Stimulated activated CD8-positive, alpha-beta memory T cell treated with anti-CD3 and anti-CD28 coated beads, Interleukin-12 subunit alpha, Interleukin-12 subunit beta, amount 100 ng/mL, for 24 hours (primary cell): ENCODE data around the gene CDH11.

ENCODE experiments used
- DNase-seq: peaks from one replicate; pipeline ENCODE4 v3.0.0-alpha.2; 2020; ENCODE audit errors: extremely low read depth

The CDH11 gene

DNA sequence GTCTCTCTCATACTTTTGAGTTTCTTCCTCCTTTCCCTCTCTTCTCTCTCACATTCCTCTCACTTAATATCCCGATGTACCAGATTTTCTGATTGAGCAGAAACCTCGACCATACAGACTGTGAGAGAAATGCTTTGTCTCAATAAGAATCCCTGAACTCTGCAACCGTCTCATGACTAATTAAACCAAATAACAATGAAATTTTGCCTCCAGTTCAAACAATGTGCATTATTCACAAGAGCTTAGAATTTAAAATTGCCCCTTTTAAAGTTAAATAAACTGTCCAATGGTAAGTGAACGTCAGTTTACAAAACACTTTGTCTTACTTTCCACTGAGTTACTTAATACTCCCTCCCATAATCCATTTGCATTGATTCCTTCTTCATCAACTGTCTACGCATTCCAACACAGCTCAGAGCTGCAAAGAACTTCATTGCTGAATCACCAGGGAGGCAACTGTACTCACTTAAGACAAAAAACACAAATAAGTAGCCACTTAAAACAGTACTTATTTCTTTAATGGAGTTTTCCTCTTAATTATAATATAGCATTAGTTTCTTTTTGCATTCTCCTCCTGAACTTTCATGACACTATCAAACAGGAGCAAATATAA, 4.9 kb downstream of the CDH11 start:
- no peak for DNase-seq

GRCh38 chr16:65116216-65116615, 5.6 kb downstream of the CDH11 start:
- no peak for DNase-seq

DNA sequence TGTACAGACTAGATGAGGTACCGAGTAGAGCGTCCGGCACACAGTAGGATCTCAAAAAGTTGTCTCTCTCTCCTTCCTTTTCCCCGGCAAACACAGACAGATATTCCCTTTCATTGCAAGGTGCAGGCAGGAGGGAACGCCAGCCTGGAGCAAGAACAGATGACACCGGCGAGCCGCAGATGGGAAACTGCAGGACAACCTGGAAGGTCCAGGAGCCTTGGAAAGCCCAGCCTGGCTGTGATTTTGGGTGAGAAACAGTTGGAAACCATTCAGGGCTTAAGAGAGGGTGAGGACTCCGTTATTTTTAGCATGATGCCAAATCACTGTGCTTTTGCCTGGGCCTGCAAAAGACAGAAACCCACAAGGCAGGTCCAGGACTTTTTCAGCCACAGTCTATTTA, 7.3 kb downstream of the CDH11 start:
- DNase-seq, result no peak

- no peak for DNase-seq
These were observed 8.4 kb downstream of the CDH11 start for GRCh38 chr16:65113441-65113840.

DNA sequence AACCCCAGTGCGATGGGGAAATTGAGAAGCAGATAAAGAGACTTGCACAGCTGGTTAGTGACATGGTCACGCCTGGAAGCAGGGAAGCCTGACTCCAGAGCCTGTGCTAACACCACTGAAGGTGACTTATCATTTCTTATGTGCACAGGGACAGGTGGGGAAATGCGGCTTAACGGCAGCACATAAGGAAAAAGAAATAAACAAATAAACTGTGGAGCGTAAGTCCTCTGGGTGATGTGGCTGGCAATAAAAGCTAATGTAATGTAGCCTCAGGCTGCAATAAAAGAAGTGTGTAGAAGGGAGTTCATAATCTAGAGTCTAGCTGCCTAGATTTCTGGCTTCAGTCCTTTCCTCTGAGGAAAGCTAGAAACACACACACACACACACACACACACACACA, 10.6 kb downstream of the CDH11 start:
- DNase-seq, result no peak

DNA sequence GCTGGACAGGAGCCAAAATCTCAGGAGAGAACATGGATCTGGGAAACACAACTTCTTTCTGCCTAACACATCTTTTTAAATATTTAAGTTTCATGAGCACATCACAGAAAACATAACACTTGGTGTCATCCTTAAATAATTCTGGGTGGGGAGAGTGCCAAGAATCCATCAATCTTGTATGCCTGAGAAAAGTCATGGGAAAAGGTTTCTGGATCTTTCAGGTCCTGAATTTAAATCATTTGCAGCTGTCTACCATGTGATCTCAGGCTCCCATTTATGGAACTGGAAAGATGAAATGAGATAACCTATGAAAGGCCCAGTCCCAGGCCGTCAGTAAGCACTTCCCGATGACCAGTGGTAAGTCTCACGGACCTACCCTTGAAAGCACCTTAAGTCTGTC, 15.1 kb downstream of the CDH11 start:
- DNase-seq, result no peak

DNA sequence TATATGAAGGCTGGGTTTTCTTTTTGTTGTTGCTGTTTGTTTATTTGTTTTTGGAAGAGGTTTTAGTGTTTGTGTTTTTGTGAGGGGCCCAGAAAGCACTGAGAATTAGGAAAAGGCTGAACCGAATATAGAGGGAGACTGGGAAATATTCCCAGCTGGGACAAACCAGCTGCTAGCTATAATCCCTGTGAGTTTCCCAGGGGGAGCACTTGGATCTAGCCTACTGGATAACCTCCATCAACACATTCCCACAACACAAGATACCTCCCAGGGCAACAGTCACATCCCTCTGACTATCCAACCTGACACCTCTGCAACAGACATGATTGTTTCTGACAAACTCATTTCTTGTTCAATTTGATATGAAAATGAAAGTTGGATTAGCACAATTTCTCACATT, 16.7 kb downstream of the CDH11 start:
- DNase-seq, result no peak

GRCh38 chr16:65104471-65104870, 17.4 kb downstream of the CDH11 start:
- no peak for DNase-seq

DNA sequence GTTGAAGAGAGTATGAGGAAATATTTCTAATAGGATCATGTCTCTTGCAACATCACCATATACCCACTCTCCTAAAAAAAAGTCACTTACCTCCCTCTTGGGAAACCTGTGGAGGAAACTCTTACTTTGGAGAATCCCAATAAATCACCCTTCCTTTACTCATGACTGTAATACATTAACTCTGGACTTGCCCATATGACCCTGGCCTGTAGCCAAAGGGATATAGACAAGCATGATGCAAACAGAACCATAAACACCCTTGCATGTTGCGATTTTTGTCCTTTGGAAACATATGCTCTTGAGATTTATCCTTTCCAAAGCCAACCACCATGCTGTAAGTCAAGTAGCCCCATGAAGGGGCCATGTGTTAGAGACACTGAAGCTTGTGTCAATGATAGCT, 19.5 kb downstream of the CDH11 start:
- no peak for DNase-seq

- DNase-seq, result no peak
These were observed 20.9 kb downstream of the CDH11 start for GRCh38 chr16:65101009-65101408.

DNA sequence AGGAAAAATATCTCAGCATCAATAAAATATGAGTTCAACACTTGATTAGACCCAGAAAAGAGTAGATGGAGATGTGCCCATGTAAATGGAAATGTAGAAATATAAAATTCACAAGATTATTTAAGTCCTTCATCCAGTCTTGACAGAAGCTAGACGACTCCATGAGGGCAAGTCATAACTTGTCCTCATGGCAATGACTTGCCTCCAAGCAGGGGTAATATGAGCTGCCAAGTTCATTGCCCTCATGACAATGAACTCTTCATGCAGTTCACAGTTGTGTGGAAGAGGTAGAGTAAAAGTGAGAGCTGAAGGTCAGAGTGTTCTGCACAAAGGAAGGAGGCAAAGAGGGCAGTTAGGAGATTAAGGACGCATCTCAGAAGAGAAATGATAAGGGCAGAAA, 22.3 kb downstream of the CDH11 start:
- DNase-seq, result no peak

GRCh38 chr16:65098916-65099315, 22.9 kb downstream of the CDH11 start:
- DNase-seq, result no peak

DNA sequence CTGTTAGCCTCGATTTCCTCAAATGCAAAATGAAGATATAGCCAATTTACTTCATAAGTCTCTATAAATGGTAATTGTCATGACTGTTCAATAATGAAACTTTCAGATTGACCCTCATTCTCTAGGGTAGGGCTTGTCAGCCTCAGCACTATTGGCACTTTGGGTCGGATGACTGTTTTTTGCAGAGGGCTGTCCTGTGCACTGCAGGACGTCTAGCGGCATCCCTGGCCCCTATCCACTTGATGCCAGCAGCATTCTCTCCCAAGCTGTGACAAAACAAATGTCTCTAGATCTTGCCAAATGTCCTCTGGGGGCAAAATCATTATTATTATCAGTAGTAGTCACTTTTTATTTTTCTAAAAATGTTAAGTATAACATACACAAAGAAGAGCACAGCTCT, 24.6 kb downstream of the CDH11 start:
- DNase-seq, result no peak

- no peak for DNase-seq
These were observed 26.0 kb downstream of the CDH11 start for GRCh38 chr16:65095906-65096305.

DNA sequence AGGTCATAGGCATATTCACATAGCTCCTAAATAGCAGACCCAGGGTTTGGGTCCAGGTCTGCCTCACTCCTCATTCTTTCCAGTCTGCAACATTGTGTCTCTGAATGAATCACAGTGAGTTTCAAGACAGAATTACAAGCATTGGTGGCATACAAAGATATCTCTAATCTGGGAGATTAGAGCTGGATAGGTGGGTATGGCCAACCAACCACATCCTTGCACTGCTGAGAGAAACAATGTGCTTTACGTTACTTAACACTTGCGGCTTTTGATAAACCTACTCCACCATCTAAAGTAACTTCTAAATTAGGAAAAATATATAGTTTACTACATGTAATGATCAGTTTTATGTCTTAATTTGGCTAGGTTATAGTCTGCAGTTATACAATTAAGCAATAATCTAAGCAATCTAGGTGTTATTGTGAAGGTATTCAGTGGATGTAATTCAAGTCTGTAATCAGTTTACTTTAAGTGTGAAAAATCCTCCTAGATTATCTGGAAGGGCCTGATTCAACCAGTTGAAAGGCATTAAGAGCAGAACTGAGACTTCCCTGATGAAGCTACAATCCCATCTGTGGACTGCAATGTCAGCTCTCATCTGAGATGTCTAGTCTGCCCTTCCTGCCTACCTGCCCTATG, 26.7 kb downstream of the CDH11 start:
- no peak for DNase-seq

DNA sequence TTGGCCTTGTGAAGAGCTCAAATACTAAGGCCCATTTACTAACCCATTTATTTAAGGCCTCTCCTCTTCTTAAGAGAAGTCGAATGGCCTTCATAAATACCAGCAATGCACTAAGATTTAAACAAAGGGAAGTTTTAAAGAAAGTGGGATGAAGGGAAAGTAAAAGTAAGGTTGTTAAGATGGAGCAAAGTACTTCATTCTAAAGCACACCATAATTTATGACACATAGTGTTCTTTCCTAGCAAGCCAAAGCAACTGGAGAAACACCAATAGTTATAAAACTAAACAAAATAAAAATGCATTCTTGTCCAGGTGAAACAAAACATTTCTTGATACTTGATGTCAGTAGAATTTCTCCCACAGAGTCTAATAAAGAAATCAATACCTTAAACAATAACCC, 27.9 kb downstream of the CDH11 start:
- no peak for DNase-seq

DNA sequence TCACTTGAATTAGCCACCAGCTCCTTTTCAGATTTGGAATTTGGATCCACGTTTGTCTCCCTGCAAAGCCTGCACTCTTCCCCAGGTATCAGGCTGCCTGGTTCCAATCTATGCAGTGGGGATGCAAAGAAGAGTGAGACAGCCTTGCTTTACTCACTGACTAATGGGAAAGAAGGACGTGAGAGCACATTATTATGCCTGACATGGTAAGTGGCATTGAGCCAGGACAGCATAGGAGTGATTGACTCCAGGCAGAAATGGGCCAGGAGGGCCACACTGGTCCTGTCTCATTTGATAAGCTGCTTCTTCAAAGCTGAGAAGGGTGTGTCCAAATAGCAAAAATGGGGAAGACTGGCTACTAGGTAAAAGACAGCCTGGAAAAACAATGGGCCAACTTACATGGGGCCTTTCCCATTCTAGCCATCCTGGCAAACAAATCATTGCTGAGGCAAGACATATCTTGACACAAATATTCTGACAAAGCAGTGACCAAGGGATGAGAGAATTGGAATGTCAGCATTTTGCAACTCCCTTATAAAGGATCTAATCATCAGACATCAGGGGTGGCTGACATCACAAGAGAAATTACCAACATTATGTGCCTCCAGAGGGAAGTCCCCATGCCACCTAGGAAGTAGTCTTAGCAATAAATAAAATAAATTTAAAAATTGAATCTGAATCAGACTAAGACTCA, 38.6 kb downstream of the CDH11 start:
- no peak for DNase-seq

GRCh38 chr16:65079549-65079948, 42.3 kb downstream of the CDH11 start:
- DNase-seq, result no peak

GRCh38 chr16:65077181-65077580, 44.7 kb downstream of the CDH11 start:
- DNase-seq, result no peak

DNA sequence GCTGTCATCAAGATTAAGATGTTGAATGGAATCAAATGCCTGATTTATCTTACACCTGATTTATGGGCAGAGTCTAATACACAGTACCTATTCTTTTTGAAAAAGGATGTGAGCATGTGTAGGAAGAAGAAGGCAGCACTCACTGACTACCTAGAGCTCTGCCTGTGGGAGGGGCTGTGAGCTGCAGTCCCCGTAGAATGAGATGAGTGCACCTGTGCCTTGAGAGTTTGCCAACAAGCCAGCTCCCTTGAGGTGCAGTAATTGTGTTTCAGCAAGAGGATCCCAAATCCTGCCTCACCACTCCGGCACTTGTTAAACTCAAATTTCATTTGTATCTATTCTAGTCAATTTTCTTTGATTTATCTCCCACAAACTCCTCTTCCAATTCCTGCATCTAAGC, 46.0 kb downstream of the CDH11 start:
- no peak for DNase-seq

DNA sequence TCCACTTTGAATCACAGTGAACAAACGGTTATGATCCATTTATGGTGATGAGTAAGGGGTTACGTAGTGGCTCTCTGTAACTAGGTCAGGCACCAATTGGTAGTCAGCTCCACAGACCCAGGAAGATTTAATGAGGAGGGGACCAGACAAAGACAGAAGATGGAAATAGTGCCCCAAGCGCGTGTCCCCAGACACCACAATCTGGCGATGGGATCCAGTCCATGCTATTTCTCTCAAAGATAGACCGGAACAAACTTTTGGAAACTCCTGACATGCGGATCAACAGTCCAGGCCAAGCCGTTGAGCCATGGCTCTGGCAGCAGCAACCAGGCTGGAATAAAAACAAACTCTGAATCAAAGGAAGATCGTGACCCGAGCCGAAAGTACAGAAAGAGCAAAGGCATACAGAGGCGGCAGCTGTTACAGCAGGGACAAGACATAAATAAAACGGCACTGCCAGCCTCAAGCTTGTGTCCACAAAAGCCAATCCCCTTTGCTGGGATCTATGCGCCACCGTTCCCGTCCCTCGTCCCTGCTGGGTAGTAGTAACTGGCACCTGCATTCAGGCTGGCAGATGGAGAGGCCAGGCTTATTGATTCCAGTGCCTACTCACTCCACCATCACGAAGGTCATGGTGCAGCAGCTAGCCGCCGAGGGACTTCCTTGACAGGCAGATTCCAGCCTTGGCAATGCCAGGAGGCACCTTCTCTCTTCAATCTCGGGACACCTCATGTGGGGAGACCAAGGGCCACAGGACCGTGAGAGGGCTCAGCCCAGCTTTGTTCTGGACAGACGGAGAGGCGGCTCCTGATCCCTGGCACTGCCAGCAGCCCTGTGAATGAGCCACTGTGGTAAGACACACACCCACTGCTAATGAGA, 50.2 kb downstream of the CDH11 start:
- DNase-seq, result no peak

GRCh38 chr16:65070831-65071432, 50.9 kb downstream of the CDH11 start:
- DNase-seq, result no peak
